ENCODE data around the gene ZNF219. TPM values are rescaled to one million over a fixed set of nuclear protein-coding genes. Genes with fewer than 3 reads are reported as not detected.

The ZNF219 gene
- total RNA-seq, 5 donors from 2014 or later (not counting 1 experiment from before 2014, with no cell fraction given), result 7.2 to 12.4 (median 8.1) TPM

DNA sequence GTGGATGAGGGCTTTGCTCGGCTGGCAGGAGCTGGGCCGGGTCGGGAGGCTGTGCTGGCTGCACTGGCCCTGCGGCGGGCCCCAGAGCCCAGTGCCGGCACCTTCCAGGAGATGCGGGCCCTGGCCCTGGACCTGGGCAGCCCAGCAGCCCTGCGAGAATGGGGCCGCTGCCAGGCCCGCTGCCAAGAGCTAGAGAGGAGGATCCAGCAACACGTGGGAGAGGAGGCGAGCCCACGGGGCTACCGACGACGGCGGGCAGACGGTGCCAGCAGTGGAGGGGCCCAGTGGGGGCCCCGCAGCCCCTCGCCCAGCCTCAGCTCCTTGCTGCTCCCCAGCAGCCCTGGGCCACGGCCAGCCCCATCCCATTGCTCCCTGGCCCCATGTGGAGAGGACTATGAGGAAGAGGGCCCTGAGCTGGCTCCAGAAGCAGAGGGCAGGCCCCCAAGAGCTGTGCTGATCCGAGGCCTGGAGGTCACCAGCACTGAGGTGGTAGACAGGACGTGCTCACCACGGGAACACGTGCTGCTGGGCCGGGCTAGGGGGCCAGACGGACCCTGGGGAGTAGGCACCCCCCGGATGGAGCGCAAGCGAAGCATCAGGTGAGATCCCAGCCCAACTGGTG, 16.8 kb downstream of the ZNF219 start:
- Histone ChIP-seq H3K9me3 (no peaks in the 10 kb centered on the region), H3K27ac (ENCODE audit: low read length) (no peak overlapping the region), H3K4me3 (ENCODE audit: control insufficient read depth in 1 of 2, extremely low read depth in 1 of 2, low read length in 1 of 2) (no peak overlapping the region), H3K4me1 (ENCODE audit: control insufficient read depth in 1 of 2, extremely low read depth in 1 of 2, insufficient read depth in 2 of 2, low read length in 2 of 2) (peaks cover 0 to 1% of the 10 kb centered on the region in 2 experiments), H3K27me3 (replicated peaks in 1 of 2; ENCODE audit: control insufficient read depth in 2 of 2, extremely low read depth in 1 of 2, insufficient read depth in 2 of 2, low read length in 1 of 2) (peaks cover 0 to 5% of the 10 kb centered on the region in 2 experiments), H3K36me3 (ENCODE audit: control insufficient read depth in 2 of 2, extremely low read depth in 1 of 2, insufficient read depth in 1 of 2, low read length in 1 of 2) (no peaks in the 10 kb centered on the region)
- Mint-ChIP-seq H3K27me3 (peaks cover 1 to 3% of the 10 kb centered on the region in 2 donors), H3K4me1 (peaks cover 6 to 9% (median 8%) of the 10 kb centered on the region in 3 donors), H3K4me3 (no peak overlapping the region), H3K9me3 (no peaks in the 10 kb centered on the region), H3K36me3 (no peaks in the 10 kb centered on the region), H3K27ac (no peak overlapping the region)
- DNase-seq, result no peak
- ChIA-PET POLR2A (no interaction called here), CTCF (no interaction called here)
- 84% methylated on average over 20 of the region's 30 CpGs for WGBS (ENCODE audit: insufficient coverage)
- no peak for ATAC-seq (replicated peaks in 1 of 4)

DNA sequence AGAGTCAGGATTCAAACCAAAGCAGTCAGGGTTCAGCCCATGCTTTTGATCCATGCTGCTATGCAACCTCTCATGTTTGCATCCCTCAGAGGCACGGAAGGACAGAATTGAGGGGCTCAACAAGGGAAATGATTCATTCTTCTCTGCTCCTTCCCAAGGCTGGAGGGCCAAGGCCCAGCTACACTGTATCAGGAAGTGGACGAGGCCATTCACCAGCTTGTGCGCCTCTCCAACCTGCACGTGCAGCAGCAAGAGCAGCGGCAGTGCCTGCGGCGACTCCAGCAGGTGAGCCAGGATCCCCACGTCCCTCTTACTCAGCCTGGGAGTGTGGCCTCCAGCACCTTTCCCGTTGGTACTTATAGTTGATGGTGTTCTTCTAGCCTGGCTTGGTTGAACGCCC, 19.7 kb downstream of the ZNF219 start:
- no peak overlapping the region for H3K27ac Mint-ChIP-seq
- Histone ChIP-seq H3K4me1 (ENCODE audit: control insufficient read depth in 1 of 2, extremely low read depth in 1 of 2, insufficient read depth in 2 of 2, low read length in 2 of 2) (no peaks in the 10 kb centered on the region), H3K27ac (ENCODE audit: low read length) (no peak overlapping the region), H3K27me3 (replicated peaks in 1 of 2; ENCODE audit: control insufficient read depth in 2 of 2, extremely low read depth in 1 of 2, insufficient read depth in 2 of 2, low read length in 1 of 2) (peaks cover 0 to 22% of the 10 kb centered on the region in 2 experiments), H3K9me3 (no peaks in the 10 kb centered on the region), H3K4me3 (ENCODE audit: control insufficient read depth in 1 of 2, extremely low read depth in 1 of 2, low read length in 1 of 2) (no peak overlapping the region), H3K36me3 (ENCODE audit: control insufficient read depth in 2 of 2, extremely low read depth in 1 of 2, insufficient read depth in 1 of 2, low read length in 1 of 2) (no peaks in the 10 kb centered on the region)
- WGBS (ENCODE audit: insufficient coverage), result 78% methylated on average over 4 of the region's 10 CpGs
- no peaks in the 10 kb centered on the region for H3K4me1 Mint-ChIP-seq
- DNase-seq (no peak), ATAC-seq (replicated peaks in 1 of 4) (no peak)
- H3K27me3 Mint-ChIP-seq, result peaks cover 3 to 4% of the 10 kb centered on the region in 2 donors
- ChIA-PET POLR2A (no interaction called here), CTCF (interaction anchor here in 1 of 2 donors (1.1 to 1.2 kb wide), 2 partner anchors 26 to 35 kb away, joined by 3 read pairs; no protein-coding TSS in a partner anchor)
- no peaks in the 10 kb centered on the region for H3K36me3 Mint-ChIP-seq
- H3K9me3 Mint-ChIP-seq, result no peaks in the 10 kb centered on the region
- no peak overlapping the region for H3K4me3 Mint-ChIP-seq

DNA sequence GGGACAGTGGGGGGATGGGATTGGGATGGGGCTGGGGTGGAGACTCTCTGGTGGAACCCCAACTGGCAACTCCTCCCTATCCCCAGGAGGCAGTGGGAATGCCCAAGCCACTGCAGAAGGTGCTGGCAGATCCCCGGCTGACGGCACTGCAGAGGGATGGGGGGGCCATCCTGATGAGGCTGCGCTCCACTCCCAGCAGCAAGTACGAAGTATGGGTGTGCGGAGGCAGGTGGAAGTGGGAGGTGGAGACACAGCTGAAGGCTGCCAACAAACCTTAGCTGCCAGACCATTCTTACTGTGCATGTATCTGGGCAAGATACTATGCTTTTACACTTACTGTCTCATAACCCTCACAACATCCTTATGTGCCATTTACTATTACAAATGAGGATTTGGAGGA, 20.2 kb downstream of the ZNF219 start:
- peaks cover 8% of the 10 kb centered on the region in 2 donors for H3K27me3 Mint-ChIP-seq
- POLR2A ChIA-PET, result no interaction called here

DNA sequence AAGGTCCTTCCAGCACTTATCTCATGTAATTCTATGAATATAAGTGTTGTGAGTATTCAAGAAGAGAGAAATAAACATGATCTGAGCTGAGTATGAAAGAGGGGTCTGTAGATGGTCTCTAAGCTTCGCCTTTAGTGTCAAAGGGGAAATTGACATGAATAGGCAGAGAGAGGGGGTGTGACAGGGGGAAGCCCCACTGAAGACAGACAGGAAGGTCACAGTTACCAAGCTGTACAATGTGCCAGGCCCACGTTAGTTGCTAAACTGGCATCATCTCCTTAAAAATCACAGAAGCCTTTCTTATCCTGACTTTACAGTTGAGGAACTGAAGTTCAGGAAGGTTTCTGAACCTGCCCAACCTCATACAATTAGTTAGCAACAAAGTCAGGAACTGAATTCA, 20.8 kb downstream of the ZNF219 start:
- H3K27ac ChIP-seq (ENCODE audit: low read length), result no peak overlapping the region
- DNase-seq, result no peak

More for the DNA sequence above, 20.2 kb downstream of the ZNF219 start:
- Mint-ChIP-seq H3K36me3 (no peaks in the 10 kb centered on the region), H3K27ac (no peak overlapping the region), H3K4me3 (no peak overlapping the region), H3K4me1 (no peaks in the 10 kb centered on the region), H3K9me3 (no peaks in the 10 kb centered on the region)
- no peaks in the 10 kb centered on the region for H3K9me3 ChIP-seq
- DNase-seq, result no peak
- no peaks in the 10 kb centered on the region for H3K36me3 ChIP-seq (ENCODE audit: control insufficient read depth in 2 of 2, extremely low read depth in 1 of 2, insufficient read depth in 1 of 2, low read length in 1 of 2)
- no CpG with 5 or more reads among the region's 5 CpGs for WGBS (ENCODE audit: insufficient coverage)
- no peaks in the 10 kb centered on the region for H3K4me1 ChIP-seq (ENCODE audit: control insufficient read depth in 1 of 2, extremely low read depth in 1 of 2, insufficient read depth in 2 of 2, low read length in 2 of 2)
- no peak overlapping the region for H3K4me3 ChIP-seq (ENCODE audit: control insufficient read depth in 1 of 2, extremely low read depth in 1 of 2, low read length in 1 of 2)
- peaks cover 0 to 24% of the 10 kb centered on the region in 2 experiments for H3K27me3 ChIP-seq (replicated peaks in 1 of 2; ENCODE audit: control insufficient read depth in 2 of 2, extremely low read depth in 1 of 2, insufficient read depth in 2 of 2, low read length in 1 of 2)
- no peak overlapping the region for H3K27ac ChIP-seq (ENCODE audit: low read length)
- no peak for ATAC-seq (replicated peaks in 1 of 4)
- CTCF ChIA-PET, result no interaction called here

DNA sequence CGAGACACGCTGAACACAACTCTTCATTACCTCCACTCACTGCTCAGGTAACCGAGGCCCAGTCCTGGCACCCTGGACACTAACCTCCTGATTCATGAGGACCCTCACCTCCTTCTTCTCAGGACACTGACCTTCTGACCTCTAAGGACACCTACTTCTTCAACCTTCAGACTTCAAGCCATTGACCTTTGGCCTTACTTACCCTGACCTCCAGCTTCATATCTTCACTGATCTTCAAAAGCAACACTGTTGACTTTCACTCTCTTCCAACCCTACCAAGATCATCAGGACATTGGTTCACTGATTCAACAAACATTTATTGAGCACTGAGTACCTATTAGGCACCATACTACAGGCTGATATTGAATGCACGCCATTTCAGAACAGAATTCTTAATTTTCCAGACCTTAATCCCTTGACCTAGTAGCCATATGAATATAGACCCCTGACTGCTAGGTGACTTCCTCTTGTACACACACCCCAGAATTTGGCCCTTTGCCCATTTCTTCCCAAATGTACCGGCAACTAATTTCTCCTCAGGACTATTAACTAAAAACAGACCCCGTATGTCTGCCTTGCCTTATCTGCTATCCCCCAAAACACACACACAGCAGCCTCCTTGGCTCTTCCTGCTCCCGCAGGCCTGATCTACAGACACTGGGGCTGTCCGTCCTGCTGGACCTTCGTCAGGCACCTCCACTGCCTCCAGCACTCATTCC, 22.6 kb downstream of the ZNF219 start:
- no peak for ATAC-seq (replicated peaks in 1 of 4)

More for the DNA sequence above, 20.8 kb downstream of the ZNF219 start:
- Histone ChIP-seq H3K4me3 (ENCODE audit: control insufficient read depth in 1 of 2, extremely low read depth in 1 of 2, low read length in 1 of 2) (no peak overlapping the region), H3K9me3 (no peaks in the 10 kb centered on the region), H3K4me1 (ENCODE audit: control insufficient read depth in 1 of 2, extremely low read depth in 1 of 2, insufficient read depth in 2 of 2, low read length in 2 of 2) (no peaks in the 10 kb centered on the region), H3K27me3 (replicated peaks in 1 of 2; ENCODE audit: control insufficient read depth in 2 of 2, extremely low read depth in 1 of 2, insufficient read depth in 2 of 2, low read length in 1 of 2) (peaks cover 0 to 30% of the 10 kb centered on the region in 2 experiments), H3K36me3 (ENCODE audit: control insufficient read depth in 2 of 2, extremely low read depth in 1 of 2, insufficient read depth in 1 of 2, low read length in 1 of 2) (no peaks in the 10 kb centered on the region)
- POLR2A ChIA-PET, result interaction anchor here in 1 of 2 donors (0.5 kb wide), 1 partner anchor 10 kb away, joined by 3 read pairs; no protein-coding TSS in a partner anchor
- no peak for ATAC-seq (replicated peaks in 1 of 4)
- Mint-ChIP-seq H3K4me3 (no peak overlapping the region), H3K9me3 (no peaks in the 10 kb centered on the region), H3K27ac (no peak overlapping the region), H3K27me3 (peaks cover 12% of the 10 kb centered on the region in 2 donors), H3K36me3 (no peaks in the 10 kb centered on the region), H3K4me1 (no peaks in the 10 kb centered on the region)
- CTCF ChIA-PET, result interaction anchor here in 1 of 2 donors (0.6 kb wide), 1 partner anchor 15 kb away, joined by 4 read pairs; no protein-coding TSS in a partner anchor
- 88% methylated on average over 1 of the region's 2 CpGs for WGBS (ENCODE audit: insufficient coverage)

DNA sequence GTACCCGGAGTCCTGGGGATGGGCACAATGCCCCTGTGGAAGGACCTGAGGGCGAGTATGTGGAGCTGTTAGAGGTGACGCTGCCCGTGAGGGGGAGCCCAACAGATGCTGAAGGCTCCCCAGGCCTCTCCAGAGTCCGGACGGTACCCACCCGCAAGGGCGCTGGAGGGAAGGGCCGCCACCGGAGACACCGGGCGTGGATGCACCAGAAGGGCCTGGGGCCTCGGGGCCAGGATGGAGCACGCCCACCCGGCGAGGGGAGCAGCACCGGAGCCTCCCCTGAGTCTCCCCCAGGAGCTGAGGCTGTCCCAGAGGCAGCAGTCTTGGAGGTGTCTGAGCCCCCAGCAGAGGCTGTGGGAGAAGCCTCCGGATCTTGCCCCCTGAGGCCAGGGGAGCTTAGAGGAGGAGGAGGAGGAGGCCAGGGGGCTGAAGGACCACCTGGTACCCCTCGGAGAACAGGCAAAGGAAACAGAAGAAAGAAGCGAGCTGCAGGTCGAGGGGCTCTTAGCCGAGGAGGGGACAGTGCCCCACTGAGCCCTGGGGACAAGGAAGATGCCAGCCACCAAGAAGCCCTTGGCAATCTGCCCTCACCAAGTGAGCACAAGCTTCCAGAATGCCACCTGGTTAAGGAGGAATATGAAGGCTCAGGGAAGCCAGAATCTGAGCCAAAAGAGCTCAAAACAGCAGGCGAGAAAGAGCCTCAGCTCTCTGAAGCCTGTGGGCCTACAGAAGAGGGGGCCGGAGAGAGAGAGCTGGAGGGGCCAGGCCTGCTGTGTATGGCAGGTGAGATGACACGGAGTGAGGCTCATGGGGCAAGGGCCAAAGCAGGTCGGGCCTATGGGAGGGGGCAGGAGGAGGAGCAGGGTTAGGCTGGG, 23.8 kb downstream of the ZNF219 start:
- no peaks in the 10 kb centered on the region for H3K9me3 Mint-ChIP-seq
- ATAC-seq (replicated peaks in 1 of 4), result no peak
- H3K36me3 Mint-ChIP-seq, result no peaks in the 10 kb centered on the region
- CTCF ChIA-PET, result interaction anchor here in 1 of 2 donors (0.6 to 0.9 kb wide), 2 partner anchors 10 to 30 kb away, joined by 3 read pairs; no protein-coding TSS in a partner anchor
- DNase-seq, result no peak
- no peak overlapping the region for H3K27ac ChIP-seq (ENCODE audit: low read length)
- H3K36me3 ChIP-seq (ENCODE audit: control insufficient read depth in 2 of 2, extremely low read depth in 1 of 2, insufficient read depth in 1 of 2, low read length in 1 of 2), result no peaks in the 10 kb centered on the region
- H3K4me1 Mint-ChIP-seq, result peaks cover 15 to 26% (median 22%) of the 10 kb centered on the region in 3 donors
- no peak overlapping the region for H3K4me3 ChIP-seq (ENCODE audit: control insufficient read depth in 1 of 2, extremely low read depth in 1 of 2, low read length in 1 of 2)
- no peak overlapping the region for H3K27ac Mint-ChIP-seq
- no peaks in the 10 kb centered on the region for H3K9me3 ChIP-seq
- peaks cover 7 to 21% of the 10 kb centered on the region in 2 experiments for H3K4me1 ChIP-seq (ENCODE audit: control insufficient read depth in 1 of 2, extremely low read depth in 1 of 2, insufficient read depth in 2 of 2, low read length in 2 of 2)
- no peak overlapping the region for H3K4me3 Mint-ChIP-seq
- 86% methylated on average over 18 of the region's 26 CpGs for WGBS (ENCODE audit: insufficient coverage)
- H3K27me3 Mint-ChIP-seq, result peaks cover 27 to 38% of the 10 kb centered on the region in 2 donors
- POLR2A ChIA-PET, result no interaction called here
- peaks cover 0 to 57% of the 10 kb centered on the region in 2 experiments for H3K27me3 ChIP-seq (replicated peaks in 1 of 2; ENCODE audit: control insufficient read depth in 2 of 2, extremely low read depth in 1 of 2, insufficient read depth in 2 of 2, low read length in 1 of 2)

More for the DNA sequence above, 22.6 kb downstream of the ZNF219 start:
- Histone ChIP-seq H3K4me1 (ENCODE audit: control insufficient read depth in 1 of 2, extremely low read depth in 1 of 2, insufficient read depth in 2 of 2, low read length in 2 of 2) (peaks cover under 1 to 10% of the 10 kb centered on the region in 2 experiments), H3K36me3 (ENCODE audit: control insufficient read depth in 2 of 2, extremely low read depth in 1 of 2, insufficient read depth in 1 of 2, low read length in 1 of 2) (no peaks in the 10 kb centered on the region), H3K27me3 (replicated peaks in 1 of 2; ENCODE audit: control insufficient read depth in 2 of 2, extremely low read depth in 1 of 2, insufficient read depth in 2 of 2, low read length in 1 of 2) (peaks cover 0 to 46% of the 10 kb centered on the region in 2 experiments), H3K4me3 (ENCODE audit: control insufficient read depth in 1 of 2, extremely low read depth in 1 of 2, low read length in 1 of 2) (no peak overlapping the region), H3K9me3 (no peaks in the 10 kb centered on the region), H3K27ac (ENCODE audit: low read length) (no peak overlapping the region)
- no peak for DNase-seq
- Mint-ChIP-seq H3K27me3 (peaks cover 24 to 30% of the 10 kb centered on the region in 2 donors), H3K27ac (no peak overlapping the region), H3K9me3 (no peaks in the 10 kb centered on the region), H3K36me3 (no peaks in the 10 kb centered on the region), H3K4me3 (no peak overlapping the region), H3K4me1 (peaks cover 5 to 17% (median 14%) of the 10 kb centered on the region in 3 donors)
- 91% methylated on average over 9 of the region's 9 CpGs for WGBS (ENCODE audit: insufficient coverage)
- POLR2A ChIA-PET, result no interaction called here
- CTCF ChIA-PET, result no interaction called here

All from T-cell (primary cell).